Esophagus mucosa (tissue), 1 donor: ENCODE data around the gene ID3. TPM values are rescaled to one million over a fixed set of nuclear protein-coding genes. Genes with fewer than 3 reads are reported as not detected.
"Not testable (repeated sequence)": the region's sequence is repeated elsewhere in the genome, so short reads cannot be mapped to it uniquely, and the experiment has no call there.

ENCODE experiments used
- ATAC-seq: fragments of 200-7000 bp; cut with Tn5 transposase; one replicate; pipeline ENCODE4 v1.9.1; 2020
- total RNA-seq: library from RNA; stranded (reverse); gene quantifications from one replicate; pipeline ENCODE4 v1.2.4, GENCODE V29; 2023
- donor health status: DM: yes; HTN: yes; CAD: no.

Gene ID3
- total RNA-seq, 1 donor from 2014 or later, result 25.7 TPM

GRCh38 chr1:23588749-23589548 lies 29.6 kb upstream of the ID3 start:
- ATAC-seq, result no peak

GRCh38 chr1:23585321-23586022 lies 26.2 kb upstream of the ID3 start:
- peak; percentile 91 for ATAC-seq

GRCh38 chr1:23583727-23584126 lies 24.4 kb upstream of the ID3 start:
- not testable (repeated sequence) for ATAC-seq

- no peak for ATAC-seq
Measured at GRCh38 chr1:23582820-23583219, 23.5 kb upstream of the ID3 start.

GRCh38 chr1:23581219-23581618 lies 21.9 kb upstream of the ID3 start:
- no peak for ATAC-seq

GRCh38 chr1:23578997-23579363 lies 19.7 kb upstream of the ID3 start:
- no peak for ATAC-seq

- no peak for ATAC-seq
Measured at GRCh38 chr1:23578311-23578996, 19.2 kb upstream of the ID3 start.

- ATAC-seq, result peak; percentile 68
Measured at GRCh38 chr1:23577056-23578004, 18.0 kb upstream of the ID3 start.

- no peak for ATAC-seq
Measured at GRCh38 chr1:23576338-23577055, 17.2 kb upstream of the ID3 start.

GRCh38 chr1:23575226-23575810 lies 16.0 kb upstream of the ID3 start:
- ATAC-seq, result no peak

GRCh38 chr1:23574265-23574754 lies 15.0 kb upstream of the ID3 start:
- ATAC-seq, result peak; percentile 16

- no peak for ATAC-seq
Measured at GRCh38 chr1:23573574-23574182, 14.4 kb upstream of the ID3 start.

GRCh38 chr1:23571465-23571864 lies 12.2 kb upstream of the ID3 start:
- ATAC-seq, result no peak

GRCh38 chr1:23570001-23570691 lies 10.8 kb upstream of the ID3 start:
- no peak for ATAC-seq

- ATAC-seq, result no peak
Measured at GRCh38 chr1:23568608-23569383, 9.5 kb upstream of the ID3 start.

- ATAC-seq, result peak; percentile 24
Measured at GRCh38 chr1:23567996-23568607, 8.8 kb upstream of the ID3 start.

GRCh38 chr1:23567629-23567995 lies 8.3 kb upstream of the ID3 start:
- ATAC-seq, result peak; percentile 25

- ATAC-seq, result peak; percentile 5
Measured at GRCh38 chr1:23566304-23566703, 7.0 kb upstream of the ID3 start.

- no peak for ATAC-seq
Measured at GRCh38 chr1:23565776-23566175, 6.5 kb upstream of the ID3 start.
